Stimulated activated CD4-positive, alpha-beta T cell treated with anti-CD3 and anti-CD28 coated beads, TNF-alpha, amount 100 ng/mL, for 48 hours (primary cell): Measurements from ENCODE around the gene CCDC107.
"Not testable (repeated sequence)": the region's sequence is repeated elsewhere in the genome, so short reads cannot be mapped to it uniquely, and the experiment has no call there.

Source experiments
- DNase-seq, 3 donors: peaks; one replicate each; pipeline ENCODE4 v3.0.0-alpha.2; 2020; ENCODE audit warnings: low read depth in 3 of 3

CCDC107 gene, protein sequence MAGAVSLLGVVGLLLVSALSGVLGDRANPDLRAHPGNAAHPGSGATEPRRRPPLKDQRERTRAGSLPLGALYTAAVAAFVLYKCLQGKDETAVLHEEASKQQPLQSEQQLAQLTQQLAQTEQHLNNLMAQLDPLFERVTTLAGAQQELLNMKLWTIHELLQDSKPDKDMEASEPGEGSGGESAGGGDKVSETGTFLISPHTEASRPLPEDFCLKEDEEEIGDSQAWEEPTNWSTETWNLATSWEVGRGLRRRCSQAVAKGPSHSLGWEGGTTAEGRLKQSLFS

DNA sequence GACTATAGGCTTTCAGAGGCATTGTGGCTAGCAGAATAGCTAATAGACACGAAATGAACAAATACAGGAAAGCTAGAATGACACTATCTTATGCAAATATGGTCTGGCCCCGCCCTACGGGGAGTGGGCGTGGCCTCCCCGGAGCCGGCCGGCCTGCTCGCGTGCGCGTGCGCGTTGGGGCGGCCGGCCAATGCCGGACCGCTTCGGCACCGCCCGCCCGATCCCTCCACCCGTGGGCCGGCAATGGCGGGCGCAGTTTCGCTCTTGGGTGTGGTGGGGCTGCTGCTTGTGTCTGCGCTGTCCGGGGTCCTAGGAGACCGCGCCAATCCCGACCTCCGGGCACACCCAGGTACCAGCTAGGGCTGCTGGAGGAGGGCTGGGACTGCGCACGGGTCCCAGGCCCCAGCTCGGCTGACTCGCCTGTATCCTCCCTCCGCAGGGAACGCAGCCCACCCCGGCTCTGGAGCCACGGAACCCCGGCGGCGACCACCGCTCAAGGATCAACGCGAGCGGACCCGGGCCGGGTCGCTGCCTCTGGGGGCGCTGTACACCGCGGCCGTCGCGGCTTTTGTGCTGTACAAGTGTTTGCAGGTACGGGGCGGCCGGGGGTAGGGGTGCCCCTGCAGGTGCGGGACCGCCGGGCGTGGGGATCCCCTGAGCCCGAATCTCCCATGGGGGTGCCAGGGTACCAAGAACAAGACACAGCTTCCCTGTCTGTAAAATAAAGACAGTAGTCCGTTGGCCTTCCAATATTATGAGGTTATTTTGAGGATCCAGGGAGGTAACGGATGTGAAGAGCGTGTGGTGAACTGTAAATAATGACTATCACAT is at the start of gene CCDC107:
CCDC107 (plus strand) TSS at position 156 of the 831 bp plus-strand sequence; CDS start at position 244, 88 bp downstream.
- peak; percentile 57 to 78 (median 71) for DNase-seq

DNA sequence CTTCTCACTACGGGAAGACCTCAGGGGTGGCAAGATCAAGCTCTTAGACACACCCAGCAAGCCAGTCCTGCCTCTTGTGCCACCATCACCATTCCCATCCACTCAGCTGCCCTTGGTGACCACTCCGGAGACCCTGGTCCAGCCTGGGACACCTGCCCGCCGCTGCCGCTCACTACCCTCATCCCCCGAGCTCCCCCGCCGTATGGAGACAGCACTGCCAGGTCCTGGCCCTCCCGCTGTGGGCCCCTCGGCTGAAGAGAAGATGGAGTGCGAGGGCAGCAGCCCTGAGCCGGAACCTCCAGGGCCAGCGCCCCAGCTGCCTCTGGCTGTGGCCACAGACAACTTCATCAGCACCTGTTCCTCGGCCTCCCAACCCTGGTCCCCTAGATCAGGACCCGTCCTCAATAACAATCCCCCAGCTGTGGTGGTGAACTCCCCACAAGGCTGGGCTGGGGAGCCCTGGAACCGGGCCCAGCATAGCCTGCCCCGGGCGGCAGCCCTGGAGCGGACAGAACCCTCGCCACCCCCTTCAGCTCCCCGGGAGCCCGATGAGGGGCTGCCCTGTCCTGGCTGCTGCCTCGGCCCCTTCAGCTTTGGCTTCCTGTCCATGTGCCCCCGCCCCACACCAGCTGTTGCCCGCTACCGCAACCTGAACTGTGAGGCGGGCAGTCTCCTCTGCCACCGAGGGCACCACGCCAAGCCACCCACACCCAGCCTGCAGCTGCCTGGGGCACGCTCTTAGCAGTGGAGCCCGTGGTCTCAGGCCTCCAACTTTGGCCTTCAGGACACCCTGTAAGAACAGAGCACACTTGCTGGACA is 48.9 kb upstream of the CCDC107 start:
- DNase-seq: no peak

DNA sequence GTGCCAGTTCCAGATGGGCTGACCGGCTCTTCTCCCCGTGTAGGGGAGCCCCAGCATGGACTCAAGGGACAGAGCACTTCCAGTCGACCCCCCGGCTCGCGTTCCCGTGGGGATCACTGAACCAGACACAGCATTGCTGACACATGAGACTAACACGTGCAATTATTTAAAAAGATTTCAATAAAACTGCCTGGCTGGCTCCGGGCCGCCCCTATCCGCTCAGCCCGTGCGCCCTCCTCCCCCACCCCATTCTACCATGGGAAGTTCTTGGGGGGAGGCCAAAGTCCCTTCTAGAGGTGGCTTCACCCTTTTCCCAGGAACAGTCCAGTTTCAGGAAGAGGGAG is 48.3 kb upstream of the CCDC107 start:
- DNase-seq: no peak

DNA sequence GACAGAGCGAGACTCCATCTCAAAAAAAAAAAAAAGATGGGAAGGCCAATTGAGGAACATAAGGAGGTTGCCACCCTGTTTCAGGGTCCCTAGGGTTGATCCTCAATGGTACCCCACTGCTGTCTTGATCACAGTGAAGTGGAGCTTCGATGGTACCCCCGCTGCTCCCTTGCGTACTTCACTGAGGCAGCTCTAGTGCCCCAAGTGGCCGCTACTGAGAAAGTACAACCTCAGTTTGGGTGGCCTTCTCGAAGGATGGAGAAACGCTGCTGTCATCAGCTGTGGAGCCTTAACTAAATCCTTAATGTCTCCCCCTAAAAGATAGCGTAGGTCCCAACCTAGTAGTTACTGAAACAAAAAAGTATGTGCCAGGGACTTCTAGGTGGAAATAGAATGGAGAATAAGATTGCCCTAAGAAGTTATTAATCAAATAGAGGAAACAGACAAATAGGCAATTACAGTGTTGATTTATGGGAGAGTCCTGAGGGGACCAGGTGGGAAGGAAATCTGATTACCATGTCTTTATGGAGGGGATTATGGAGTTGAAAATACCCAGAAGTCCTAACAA is 46.8 kb upstream of the CCDC107 start:
- DNase-seq: peak in 2 of 3 donors; percentile 35 to 45

DNA sequence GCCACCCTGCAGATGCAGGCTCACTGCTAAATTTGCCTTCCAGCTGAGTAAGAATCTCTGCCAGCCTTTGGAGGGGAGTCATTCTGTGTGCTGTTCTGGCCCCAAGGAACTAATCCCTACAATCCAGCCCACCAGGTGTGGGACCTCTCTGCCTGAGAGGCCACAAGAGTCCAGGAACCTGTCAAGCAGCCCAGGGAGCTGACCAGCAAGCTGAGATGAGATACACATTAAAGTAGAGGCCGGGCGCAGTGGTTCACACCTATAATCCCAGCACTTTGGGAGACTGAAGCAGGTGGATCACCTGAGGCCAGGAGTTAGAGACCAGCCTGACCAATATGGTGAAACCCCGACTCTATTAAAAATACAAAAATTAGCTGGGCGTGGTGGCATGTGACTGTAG is 46.0 kb upstream of the CCDC107 start:
- not testable (repeated sequence) for DNase-seq

DNA sequence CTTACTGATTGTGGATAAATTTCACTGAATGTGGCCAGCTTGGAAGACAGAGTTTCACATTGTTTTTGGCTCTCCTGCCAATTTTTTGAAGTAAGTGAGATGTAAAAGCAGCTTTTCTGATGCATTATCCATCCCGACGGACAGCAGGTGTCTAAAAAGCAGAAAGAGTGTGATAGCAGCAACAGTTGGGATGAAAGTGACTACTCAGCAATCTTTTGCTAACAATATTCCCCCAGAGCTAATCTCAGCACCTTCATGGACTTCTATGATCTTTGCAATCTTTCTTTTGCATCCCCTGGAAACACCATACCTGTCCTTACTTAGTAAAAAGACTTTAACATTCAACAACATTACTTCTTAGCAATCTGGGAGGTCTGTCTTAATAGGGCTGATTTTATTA is 45.2 kb upstream of the CCDC107 start:
- no peak for DNase-seq

DNA sequence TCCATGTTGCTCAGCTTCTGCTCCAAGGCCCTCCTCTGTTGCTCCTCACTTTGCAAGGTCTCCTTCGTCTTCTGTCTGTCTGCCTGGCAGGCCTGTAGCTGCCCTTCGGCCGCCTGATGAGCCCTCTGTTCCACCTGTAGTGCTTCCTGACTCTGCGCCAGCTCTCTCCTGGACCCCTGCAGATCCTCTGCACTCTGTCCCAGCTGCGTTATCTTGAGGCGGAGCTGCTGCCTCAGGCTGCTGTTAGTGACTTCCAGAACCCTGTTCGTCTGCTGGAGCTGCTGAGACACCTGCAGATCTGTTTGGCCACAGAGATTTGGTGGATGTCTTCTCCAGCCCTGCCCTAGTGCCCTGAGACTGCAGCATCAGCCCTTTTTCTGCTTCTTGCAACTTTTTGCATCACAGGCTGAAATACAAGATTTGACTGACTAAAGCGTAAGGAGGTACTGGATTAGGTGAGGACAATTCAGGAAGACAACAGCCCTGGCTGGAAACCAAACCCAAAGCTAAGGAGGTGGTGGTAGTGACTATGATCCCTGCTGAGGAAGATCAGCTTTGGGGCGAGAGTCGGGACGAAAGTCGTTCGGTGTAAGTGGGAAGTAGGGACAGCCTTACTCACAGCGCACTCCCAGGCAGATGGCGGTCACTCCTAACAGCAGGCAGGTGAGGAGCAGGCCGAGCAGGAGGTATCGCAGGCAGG is 42.0 kb upstream of the CCDC107 start:
- no peak for DNase-seq

DNA sequence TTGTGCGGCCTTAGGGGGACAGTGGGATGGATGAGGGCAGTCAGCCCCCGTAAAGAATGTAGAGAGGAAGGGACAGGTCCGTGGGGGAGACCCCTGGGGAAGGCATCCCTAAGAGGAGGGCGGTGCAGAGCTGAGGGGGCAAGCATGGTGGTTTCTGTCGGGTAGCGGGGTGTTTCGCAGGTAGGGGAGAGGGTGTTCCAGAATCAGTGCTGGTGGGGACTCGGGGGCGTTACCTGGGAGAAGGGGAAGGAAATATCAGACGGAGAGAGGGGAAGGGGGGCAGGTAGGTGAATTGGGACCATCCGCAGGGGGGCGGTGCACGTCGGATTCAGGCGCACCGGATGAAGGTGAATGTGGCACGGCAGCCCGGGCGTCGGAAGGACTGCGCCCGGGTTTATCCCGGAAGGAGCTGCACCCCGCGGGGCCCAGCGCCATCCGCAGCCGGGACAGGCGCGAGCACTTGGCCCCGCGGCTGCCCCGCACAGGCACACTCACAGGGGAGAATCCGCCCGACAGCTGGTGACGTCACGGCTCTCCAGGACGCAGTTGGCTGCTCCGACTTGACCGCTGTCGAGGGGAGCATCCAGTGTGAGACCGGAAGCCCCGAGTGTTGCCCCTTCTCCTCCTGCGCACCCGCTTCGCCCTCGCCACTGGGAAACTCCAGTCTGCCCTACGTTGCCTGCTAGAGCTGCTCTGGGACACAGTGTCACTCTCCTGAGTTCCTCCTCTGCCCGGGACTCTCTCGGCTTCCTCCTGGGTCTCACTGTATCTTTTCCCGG is 41.2 kb upstream of the CCDC107 start:
- peak in 2 of 3 donors; percentile 24 to 59 for DNase-seq

DNA sequence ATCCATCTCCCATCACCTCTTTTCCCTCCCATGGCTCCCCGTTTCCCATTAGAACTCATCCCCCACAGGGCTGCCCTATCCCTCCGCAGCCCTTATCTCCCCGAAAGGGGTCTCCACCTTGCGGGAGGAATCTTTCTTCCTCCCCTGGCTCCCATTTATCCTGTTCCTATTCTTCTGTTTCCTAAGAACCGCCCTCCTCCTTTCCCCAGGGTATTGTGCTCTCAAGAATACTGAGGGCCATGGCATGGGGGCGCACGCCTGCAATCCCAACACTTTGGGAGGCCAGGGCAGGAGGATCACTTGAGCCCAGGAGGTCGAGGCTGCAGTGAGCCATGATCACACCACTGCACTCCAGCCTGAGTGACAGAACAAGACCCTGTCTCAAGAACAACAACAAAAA is 40.5 kb upstream of the CCDC107 start:
- DNase-seq: no peak

DNA sequence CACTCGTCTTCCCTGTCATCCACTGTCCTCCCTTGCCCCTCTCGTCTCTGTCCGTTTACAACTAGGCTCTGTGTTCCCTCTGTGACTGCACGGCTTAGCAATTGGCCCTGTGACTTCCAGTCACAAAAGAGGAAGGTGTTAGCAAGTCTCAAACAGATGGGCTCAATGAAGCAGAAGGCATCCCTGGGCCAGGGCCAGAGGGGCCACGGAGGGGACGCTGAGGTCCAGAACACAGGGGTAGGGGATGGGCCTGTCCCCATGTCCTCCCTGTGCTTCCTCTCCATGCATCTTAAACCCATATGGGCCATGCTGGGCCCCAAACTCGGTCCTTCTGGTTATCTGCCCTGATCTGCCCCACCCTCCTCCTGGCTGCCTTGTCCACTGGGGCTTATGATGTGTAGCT is 39.8 kb upstream of the CCDC107 start, which contains the start of gene CD72:
CD72 (minus strand) TSS at position 89 of the 403 bp plus-strand sequence. CDS start 110 bp downstream, outside the sequence.
- DNase-seq: no peak

DNA sequence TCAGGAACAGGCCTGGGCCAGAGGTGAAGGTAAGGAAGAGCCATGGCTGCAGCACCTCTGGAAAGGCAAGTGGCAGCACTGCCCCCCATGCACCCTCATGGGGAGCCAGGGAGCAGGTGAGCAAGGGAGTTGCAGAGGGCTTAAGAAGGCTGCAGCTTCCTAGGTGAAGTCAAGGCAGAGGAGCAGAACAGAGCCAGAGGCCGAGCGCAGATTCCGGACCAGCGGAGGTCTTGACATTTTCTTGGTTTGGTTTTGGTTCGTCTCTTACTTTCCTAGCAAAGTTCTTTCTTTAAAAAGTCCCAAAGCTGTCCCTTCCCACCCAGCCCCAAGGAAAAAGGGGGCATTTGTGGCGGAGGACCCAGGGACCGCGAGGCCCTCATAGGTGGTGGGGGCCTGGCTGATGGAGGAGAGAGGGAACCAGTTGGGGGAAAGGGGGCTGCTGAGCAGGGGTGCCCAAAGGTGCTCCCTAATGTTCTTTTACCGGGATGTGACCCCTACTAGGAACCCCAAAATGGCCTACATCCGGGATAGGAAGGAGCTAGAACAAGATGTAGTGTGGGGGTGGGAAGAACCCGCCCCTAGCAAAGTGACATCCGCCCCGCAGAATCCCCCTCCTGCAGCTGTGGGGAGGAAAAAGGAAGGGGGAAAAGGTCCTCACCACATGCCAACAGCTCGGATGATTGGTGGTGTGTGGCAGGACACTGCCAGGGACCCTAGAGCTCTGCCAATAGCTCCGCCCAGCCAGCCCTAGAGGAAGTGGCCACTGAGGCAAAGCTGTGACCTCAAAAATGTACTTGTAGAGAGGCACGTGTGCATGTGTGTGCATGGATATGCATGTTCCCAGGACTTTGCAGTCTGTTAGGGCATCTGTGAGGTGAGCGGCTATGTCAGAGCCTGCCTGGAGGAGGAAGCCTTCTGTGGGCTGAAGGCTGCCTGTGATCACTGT is 39.0 kb upstream of the CCDC107 start:
- peak in 2 of 3 donors; percentile 28 to 32 for DNase-seq

DNA sequence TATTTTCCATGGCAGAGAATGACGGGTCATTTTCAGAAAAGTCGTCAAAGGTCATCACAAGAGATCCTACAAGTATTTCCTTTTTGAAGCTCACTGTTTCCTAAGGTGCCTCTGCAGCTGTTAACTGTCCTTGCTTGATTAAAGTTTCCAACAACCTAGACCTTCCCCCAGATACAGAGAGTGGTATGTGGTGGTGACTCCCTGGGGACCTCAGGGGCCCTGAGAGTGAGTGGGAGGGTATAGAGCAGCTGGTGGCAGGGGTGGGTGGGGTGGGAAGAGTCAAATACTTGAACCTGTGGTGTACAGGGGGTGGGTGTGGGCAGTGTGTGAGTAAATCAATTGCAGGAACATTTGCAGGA is 38.3 kb upstream of the CCDC107 start:
- DNase-seq: peak in 1 of 3 donors; percentile 31

DNA sequence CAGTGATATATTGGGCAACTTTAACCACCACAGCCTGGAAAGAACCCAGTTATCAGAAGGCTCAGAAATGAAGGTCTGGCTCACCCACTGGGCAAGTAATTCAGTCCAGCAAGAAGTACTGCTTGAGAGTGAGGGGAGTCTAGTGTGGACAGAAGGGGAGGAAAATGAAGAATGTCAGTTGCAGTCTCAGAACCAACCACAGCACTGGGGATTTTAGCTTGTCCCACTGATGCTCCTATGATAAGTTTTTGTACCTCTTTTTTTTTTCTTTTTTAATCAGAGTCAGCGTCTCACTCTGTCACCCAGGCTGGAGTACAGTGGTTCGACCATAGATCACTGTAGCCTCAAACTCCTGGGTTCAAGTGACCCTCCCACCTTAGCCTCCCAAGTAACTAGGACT is 30.5 kb upstream of the CCDC107 start:
- no peak for DNase-seq

DNA sequence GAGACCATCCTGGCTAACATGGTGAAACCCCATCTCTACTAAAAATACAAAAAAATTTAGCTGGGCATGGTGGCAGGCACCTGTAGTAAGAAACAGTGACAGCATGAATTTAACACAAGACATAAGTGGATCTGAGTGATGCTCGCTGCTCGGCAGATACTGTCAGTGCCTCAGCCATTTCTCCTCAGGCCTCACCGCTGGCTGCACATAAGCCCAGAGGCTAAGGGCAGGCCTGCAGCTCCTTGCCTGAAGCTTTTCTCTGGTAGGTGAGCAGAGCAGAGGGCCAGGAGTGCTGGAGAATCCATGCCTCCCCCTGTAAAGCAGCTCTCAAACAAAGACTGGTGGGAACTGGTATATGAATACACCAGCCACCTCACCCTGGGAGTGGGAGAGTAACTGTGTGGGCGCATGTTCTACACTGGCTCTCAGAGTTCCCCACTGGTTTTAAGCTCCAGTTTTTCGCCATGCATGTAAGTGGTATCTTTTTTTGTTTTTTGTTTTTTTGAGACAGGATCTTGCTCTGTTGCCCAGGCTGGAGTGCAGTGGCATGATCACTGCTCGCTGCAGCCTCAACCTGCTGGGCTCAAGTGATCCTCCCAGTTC is 29.6 kb upstream of the CCDC107 start:
- no peak for DNase-seq

DNA sequence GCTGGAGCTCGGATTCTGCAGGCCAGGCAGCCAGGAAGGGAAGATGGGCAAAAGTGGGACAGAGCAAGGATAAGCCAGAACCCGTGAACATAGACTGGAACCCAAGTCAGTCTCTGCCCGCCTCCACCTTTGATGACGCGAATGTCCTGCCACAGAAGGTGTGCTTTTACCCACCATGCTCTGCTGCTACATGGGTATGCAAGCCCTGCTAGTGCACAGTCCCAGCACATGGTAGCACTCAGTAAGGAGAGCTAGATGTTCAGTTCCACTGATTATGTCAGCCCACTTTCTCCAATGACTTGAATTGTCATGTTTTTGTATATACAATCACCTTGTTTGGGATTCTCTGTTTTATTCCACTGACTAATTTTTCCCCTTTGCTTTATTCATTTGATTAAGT is 28.5 kb upstream of the CCDC107 start:
- no peak for DNase-seq

DNA sequence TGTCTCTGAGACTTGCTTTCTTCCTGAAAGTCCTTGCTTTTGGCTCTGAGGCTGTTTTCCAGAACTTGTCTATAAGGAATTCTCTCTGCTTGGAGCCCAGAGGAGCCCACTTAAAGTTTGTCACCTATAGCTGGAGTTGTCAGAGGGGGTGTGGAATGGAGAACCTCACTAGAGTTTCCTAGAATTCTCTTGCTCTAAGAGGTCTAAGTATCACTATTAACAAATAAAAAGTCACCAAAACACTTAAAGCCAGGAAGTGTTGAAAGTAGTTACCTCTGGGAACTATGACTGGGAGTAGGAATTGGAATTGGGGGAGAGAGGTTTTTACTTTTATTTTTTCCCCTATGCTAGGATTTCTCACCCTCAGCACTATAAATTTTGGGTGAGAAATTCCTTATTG is 22.4 kb upstream of the CCDC107 start:
- DNase-seq: no peak

DNA sequence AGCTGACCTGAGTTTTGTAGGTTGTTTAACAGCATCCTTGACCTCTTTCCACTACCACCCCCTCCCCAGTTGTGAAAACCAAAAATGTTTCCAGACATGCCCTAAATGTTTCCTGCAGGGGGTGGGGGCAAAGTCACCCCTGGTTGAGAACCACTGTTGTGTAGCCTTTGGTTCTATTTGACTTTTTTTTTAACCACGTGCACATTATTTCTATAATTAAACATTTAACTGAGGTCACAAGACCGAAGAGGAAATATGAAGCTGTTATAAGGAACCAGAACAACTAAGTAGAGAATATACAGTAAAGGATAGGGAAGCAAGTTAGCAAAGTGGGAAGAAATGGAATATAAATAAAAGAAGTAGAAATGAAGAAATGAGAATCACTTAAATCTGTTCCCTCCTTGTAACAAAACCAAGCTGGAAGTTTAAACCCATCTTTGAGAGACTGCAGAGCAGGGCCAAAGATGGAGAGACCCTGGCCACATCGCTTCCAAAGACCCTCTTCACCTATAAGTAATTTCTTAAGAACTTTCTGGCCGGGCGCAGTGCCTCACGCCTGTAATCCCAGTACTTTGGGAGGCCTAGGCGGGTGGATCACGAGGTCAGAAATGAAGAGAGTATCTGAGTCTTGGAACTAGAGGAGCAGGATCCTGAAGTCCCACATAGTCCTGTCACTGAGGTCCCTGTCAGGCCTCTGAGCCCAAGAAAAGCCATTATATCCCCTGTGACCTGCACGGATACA is 21.8 kb upstream of the CCDC107 start:
- DNase-seq: no peak

DNA sequence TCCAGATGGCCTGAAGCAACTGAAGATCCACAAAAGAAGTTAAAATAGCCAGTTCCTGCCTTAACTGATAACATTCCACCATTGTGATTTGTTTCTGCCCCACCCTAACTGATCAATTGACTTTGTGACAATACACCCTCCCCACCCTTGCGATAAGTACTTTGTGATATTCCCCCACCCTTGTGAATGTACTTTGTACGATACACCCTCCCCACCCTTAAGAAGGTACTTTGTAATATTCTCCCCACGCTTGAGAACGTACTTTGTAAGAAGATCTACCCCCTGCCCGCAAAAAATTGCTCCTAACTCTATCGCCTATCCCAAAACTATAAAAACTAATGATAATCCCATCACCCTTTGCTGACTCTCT is 21.2 kb upstream of the CCDC107 start:
- not testable (repeated sequence) for DNase-seq
